NCI-H2081 (cell line): ENCODE measurements around the gene PCIF1.
"Not testable (repeated sequence)": the region's sequence is repeated elsewhere in the genome, so short reads cannot be mapped to it uniquely, and the experiment has no call there.

ENCODE experiments used
- DNase-seq, 2 experiments: peaks; one replicate each; lab custom pipeline; 2025; lab: John Stamatoyannopoulos, UW

PCIF1 gene

DNA sequence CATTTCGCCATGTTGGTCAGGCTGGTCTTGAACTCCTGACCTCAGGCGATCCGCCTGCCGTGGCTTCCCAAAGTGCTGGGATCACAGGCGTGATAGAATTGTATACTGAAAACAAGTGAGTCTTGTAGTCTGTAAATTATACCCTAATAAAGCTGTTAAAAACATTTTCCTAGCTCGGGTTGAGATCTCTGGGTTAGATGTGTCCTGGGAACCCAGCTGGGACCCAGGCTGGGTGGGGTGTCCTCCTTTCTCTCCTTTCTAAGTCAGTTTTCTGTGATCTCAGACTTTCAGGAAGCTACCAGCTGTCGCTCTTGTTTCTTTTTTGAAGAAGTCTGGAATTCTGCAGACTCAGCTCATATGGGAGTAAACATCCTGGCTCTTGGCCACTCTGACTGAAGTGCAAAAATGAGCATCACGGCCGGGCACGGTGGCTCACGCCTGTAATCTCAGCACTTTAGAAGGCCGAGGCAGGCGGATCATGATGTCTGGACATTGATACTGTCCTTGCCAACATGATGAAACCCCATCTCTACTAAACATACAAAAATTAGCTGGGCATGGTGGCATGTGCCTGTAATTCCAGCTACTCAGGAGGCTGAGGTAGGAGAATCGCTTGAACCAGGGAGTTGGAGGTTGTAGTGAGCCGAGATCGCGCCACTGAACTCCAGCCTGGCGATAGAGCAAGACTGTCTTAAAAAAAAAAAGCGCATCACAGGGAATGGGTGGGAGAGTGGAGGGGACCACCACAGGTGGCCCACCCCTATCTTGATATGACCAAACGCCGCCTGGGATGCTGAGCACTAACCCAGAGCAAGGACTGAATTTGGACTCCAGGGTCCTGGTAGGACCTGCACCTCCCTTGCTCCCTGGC, 9.9 kb upstream of the PCIF1 start:
- no peak for DNase-seq

DNA sequence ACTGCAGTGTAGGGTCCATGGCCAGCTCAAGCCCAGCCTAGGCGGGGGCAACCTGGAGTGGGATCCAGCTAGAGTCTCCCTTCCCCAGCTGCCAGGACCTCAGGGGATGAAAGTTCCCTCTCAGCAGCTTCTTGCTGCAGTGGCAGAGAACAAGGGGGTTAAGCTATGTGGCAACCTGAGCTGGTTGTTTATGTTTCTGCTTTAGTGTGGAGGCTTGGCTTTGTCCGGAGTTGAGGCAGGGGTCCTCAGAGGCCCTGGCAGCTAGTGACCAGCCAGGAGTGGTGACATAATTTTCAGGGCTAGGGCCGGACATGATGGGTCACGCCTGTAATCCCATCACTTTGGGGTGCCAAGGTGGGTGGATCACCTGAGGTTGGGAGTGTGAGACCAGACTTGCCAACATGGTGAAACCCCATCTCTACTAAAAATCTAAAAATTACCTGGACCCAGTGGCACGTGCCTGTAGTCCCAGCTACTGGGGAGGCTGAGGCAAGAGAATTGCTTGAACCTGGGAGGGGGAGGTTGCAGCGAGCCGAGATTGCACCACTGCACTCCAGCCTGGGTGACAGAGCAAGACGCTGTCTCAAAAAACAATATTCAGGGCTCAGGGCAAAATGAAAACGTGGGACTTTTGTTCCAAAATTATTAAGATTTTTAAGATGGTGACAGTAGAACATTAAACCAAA, 8.5 kb upstream of the PCIF1 start:
- DNase-seq, result no peak

DNA sequence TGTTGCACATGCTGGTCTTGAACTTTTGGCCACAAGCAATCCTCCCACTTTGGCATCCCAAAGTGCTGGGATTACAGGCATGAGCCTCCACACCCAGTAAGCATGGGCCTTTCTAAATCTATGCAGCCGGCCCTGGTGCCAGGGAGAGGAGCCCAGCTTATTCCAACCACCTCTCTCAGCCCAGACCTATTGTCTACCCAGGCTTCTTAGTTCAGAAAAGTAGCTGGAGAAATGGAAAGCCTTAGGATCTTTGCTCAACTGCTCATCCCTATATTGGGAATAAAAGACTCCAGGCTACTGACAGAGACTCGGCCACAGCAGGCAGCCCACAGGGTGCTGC, 7.8 kb upstream of the PCIF1 start:
- DNase-seq, result no peak

DNA sequence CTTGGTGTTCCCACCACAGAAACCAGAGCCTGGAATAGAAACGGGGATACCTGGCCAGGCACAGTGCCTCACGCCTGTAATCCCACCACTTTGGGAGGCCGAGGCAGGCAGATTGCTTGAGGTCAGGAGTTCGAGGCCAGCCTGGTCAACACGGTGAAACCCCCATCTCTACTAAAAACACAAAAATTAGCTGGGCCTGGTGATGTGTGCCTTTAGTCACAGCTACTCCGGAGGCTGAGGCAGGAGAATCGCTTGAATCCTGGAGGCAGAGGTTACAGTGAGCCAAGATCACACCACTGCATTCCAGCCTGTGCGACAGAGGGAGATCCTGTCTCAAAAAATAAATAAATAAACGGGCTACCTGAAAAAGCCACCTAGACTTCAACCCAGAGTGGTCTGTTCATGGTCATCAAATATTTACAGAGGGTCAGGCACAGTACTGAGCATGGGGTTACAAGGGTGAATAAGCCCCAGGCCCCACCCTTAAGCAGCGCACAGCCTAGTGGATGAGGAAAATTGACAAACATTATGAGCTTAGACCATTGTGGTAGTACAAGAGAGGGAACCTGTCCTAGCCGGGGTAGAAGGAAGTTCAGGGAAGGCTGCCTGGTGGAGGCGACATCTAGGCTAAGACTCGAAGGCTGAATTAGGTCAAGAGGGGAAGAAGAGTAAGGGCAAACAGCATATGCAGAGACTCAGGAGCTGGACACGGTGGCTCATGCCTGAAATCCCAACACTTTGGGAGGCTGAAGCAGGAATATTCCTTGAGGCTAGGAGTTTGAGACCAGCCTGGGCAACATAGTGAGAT, 7.2 kb upstream of the PCIF1 start:
- DNase-seq, result no peak

DNA sequence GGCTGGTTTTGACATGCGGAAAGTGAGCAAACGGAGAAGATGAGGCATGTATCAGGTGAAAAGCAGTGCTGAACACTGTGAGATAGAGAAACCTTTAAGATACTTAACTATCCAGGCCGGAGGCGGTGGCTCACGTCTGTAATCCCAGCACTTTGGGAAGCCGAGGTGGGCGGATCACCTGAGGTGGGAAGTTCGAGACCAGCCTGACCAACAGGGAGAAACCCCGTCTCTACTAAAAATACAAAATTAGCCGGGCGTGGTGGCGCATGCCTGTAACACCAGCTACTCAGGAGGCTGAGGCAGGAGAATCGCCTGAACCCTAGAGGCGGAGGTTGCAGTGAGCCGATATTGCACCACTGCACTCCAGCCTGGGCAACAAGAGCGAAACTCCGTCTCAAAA, 2.8 kb upstream of the PCIF1 start:
- DNase-seq, result not testable (repeated sequence)

DNA sequence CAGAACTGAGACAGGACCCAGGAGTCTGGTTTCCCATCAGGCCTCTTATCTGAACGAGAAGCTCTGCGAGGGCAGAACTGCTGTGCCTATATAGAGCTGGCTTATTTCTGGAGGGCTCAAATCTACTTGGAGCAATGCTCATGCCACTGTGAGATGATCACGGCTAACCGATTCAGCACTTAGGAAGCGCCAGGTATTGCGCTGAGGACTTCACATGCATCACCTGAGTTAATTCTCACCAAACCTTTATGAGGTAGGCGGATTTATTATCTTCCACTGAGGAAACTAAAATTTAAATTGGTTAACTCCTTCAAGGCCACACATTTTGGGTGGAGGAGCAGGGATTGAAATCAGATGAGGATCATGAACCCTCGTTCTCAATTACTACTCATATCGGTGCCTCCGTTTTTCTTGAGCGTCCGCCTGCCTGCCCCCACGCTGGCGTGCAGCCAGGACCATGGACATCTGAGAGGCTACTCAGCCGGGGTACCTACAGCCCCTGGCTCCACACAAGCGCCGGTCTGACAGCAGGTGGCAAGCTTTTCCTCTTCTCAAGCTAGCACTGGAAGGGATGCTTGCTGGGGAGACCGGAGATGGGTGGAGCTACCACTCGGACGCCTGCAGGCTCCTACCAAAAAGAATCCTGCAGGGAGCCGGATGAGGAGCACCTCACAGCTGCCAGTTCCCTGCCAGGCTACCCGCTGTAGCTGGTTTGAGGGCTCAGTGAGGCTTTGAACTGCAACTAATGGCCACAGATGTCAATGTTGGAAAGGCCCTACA, 1.0 kb upstream of the PCIF1 start:
- DNase-seq, result peak; percentile 93 to 97

DNA sequence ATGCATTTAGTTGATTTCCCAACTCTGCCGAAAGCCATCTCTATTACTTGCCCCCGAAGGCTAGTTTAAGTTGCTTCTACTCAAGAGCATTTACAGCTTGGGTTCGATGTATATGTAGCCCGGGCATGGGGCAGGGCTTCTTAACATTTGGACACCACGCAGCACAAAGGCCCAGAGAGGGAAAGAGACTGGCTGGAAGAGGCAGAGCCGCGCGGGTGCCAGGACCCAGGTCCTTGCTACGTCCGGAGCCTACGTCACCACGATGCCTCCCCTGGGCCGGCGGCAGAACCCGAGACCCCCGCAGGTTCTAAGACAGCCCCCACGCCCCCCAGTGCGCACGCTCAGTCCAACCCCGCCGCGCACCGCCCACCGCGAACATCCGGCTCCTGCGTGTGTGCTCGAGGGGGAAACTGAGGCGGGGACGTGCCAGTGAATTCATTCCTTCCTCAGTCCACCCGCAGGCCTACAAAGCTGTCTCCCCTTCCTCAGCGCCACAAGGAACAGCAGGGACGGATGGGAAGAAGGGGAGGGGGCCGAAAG, 367 bp upstream of the PCIF1 start:
- DNase-seq, result peak; percentile 75 to 80

DNA sequence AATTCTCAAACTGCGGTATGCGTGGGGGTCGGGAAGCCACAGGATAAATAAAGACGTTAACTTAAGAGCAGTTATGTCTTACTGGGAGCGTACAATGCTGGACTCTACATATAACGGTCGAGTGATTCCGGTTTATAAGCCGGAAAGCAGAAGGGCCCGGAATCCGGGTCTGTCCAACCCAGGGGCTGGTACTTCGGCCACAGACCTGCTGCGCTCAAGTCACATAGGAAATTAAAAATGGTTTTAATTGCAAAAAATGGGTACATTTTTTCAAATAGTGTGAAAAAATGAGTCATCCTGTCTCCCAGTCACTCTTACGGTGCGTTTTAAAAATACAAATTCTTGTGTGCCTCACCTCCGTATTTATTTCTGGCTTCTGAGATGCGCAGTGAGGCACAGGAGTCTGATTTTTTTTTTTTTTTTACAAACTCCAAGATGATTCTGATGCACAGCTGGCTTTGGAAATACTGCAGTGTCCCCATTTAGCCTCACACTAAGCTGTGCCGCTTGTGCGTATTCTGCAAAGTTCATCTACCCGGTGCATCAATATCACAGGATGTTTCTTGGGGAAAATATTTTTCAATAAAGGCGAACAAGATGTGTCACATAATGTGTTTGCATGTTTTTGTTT, 1.0 kb downstream of the PCIF1 start:
- DNase-seq, result no peak

DNA sequence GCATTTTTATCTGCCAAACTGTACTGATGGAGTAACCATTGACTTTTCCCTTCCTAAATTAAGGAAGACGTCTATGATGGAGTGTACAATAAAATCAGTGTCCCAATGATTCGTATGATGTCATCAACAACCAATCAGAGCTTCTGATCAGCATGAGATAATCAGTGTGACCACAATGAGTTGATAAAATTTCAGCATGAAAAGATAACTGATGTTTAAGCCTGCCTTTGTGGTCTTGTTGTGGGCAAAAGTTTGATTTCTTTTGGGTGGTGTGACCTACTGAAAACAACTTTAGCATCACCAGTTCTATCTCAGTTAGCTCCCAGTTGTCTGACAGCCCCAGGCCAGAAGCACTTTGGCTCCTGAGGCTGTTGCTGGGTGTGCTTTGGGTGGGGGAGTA, 3.3 kb downstream of the PCIF1 start:
- DNase-seq, result no peak

DNA sequence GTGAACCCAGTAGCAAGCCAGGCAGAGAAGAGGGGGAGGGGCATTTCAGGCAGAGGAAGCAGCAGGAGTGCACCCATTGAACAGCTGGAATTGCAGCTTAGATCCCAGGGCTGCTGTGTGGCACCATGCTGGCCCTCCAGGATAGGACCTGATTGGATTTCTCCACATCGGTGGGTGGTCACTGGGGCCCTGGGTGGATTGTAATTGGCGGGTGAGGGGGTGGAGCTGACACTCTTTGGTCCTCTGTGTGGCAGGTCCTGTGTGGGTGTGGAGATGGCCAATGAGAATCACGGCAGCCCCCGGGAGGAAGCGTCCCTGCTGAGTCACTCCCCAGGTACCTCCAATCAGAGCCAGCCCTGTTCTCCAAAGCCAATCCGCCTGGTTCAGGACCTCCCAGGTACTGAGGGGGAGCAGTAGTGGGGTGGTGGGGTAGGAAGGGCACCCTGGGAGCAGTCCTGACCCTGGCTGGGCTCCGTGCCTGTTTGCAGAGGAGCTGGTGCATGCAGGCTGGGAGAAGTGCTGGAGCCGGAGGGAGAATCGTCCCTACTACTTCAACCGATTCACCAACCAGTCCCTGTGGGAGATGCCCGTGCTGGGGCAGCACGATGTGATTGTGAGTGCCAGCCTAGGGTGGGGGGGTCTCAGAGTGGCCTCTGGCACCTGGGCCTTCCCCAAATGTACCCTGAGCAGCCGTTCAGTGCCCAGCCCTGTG, 4.4 kb downstream of the PCIF1 start:
- no peak for DNase-seq

DNA sequence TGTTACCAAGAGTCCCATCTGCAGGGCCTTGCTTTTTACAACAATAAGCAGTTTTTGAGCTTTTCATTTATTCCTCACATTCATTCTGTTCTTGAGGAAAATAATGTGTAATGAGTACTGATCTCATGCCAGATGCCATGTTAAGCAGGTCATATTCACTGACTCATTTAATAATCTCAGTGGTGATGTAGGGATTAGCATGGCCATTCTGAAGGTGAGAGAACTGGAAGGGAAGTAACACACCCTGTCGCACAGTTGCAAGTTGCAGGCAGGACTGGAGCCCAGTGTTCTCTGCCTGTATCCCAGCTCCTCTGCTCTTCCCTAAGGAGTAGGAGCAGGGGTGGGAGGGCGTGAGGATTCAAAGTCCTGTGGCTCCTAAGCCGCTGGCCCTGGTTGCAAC, 5.6 kb downstream of the PCIF1 start:
- DNase-seq, result no peak

DNA sequence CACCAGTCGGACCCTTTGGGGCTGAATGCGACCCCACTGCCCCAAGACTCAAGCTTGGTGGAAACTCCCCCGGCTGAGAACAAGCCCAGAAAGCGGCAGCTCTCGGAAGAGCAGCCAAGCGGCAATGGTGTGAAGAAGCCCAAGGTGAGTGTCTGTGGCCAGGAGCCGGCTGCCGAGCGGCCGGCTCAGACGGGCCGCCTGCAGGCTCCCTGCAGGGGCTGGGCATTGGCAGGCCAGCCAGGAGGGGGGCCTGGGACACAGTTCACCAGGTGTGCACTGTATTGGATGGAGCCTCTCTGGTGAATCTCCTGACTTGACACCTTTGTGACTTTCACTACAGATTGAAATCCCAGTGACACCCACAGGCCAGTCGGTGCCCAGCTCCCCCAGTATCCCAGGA, 6.0 kb downstream of the PCIF1 start:
- no peak for DNase-seq

DNA sequence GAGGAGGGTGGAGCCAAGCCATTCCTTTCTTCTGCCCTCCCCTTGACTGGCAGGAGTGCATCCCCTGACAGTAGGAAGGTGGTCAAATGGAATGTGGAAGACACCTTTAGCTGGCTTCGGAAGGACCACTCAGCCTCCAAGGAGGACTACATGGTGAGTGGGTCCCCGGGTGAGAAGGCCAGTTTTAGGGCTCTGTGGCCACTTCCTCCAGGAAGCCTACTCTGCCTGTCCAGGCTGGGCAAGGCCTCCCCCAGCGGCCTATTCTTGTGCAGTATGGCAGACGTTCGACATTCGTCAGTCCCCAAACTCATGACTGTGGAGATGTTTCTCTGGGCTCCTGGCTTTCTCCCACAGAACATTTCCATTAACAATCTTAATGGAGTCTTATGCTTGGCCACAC, 9.1 kb downstream of the PCIF1 start:
- no peak for DNase-seq

DNA sequence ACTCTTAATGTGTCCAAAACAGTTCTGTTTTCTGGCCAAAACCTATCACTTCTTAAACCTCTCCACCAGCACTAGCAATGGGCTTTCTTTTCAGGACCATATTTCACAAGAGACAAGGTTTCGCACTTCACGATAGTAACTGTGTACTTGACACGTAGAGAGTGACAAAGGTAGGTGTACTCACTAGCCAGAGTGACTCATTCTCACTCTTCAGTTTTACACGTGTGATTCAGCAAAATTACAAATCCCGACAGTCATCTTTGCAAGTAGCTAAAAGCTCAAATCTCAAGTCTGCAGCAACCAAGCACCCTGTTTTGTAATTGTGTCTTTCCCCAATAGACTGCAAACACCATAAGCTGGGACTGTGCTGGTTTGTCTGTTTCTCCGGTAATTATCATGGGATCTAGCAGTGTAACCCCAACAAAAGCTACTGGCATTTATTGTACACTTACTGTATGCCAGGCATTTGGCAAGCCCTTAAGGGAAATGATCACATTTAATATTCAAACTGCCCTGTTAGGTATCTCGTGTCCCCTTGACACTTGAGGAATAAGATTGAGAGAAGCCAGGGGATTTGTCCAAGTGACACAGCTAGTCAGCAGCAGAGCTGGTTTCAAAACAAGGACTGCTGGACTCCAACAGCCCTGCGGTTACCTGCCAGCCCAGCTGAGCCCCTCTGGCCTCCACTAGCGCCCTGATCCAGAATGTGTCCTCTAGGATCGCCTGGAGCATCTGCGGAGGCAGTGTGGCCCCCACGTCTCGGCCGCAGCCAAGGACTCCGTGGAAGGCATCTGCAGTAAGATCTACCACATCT, 9.9 kb downstream of the PCIF1 start:
- DNase-seq, result no peak

DNA sequence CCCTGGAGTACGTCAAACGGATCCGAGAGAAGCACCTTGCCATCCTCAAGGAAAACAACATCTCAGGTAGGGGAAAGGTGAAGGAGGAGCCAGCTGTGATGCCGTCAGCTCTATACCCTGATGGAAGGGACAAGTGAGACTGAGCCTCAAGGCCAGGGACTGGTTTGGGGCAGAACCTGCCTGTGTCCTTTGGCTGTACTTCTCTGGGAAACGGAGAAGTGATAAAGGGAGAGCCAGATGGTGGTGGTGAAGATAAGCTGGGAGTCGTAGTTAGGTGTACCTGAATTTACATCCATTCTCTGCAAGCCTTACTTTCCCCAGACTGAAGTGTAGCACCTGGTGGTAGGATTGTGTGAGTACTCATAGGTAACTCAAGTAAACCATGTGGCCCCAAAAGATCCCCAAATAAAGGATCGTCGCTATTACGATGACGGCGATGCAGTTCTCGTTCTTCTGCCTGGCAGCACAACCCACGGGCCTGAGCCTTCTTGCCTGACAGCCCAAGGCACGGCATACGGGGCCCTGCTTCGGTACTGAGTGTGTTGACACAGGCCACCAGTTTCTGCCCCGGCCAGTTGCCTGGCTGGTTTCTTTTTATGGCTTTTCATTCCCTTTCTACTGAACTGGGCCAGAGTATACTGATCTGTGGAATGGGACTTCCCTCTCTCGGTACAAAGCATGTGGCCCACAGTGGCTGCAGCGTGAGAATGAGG, 10.6 kb downstream of the PCIF1 start:
- no peak for DNase-seq

DNA sequence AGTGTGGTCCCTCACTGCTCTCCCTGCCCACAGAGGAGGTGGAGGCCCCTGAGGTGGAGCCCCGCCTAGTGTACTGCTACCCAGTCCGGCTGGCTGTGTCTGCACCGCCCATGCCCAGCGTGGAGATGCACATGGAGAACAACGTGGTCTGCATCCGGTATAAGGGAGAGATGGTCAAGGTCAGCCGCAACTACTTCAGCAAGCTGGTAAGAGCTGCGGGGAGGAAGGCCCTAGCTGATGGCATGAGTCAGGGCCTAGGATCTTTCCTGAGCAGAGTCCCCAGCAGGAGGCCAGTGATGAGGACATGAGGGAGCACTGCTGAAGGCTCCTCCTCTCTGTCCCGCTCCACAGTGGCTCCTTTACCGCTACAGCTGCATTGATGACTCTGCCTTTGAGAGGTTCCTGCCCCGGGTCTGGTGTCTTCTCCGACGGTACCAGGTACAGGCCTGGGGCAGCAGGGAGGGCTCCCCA, 11.2 kb downstream of the PCIF1 start:
- DNase-seq, result no peak

DNA sequence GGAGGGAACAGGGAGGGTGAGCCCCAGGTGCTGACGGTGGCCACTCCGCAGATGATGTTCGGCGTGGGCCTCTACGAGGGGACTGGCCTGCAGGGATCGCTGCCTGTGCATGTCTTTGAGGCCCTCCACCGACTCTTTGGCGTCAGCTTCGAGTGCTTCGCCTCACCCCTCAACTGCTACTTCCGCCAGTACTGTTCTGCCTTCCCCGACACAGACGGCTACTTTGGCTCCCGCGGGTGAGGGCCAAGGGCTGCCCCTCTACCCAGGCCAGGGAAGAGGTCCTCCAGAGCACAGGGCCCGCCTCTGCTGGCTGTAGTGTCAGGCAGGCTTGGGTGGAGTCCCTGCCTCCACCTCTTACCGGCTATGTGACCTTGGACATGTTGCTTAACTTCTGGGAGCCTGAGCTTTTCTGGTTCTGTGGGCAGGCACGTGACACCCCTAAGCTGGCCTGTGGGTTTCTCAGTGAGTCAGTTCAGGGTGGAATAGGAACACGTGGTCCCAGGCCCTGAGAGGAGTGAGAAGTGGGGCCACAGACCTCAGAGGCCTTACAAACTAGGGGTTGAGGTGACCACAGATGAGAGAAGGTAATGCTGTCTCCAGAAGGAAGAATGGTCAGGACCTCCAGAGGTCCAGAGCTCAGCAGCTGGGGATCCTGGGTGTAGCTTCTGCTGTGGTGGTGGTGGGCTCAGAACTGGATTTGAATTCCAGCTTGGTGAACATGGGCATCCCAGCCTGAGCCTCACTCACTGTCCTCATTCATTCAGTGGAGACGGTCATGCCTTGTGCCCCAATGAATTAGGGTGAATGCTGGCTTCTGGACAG, 11.9 kb downstream of the PCIF1 start:
- DNase-seq, result no peak
